GM12878 (cell line): ENCODE measurements around the gene PTPRM. TPM values are rescaled to one million over a fixed set of nuclear protein-coding genes. Genes with fewer than 3 reads are reported as not detected.

ENCODE experiments used
- ATAC-seq: fragments of 200-7000 bp; cut with Tn5 transposase; 3 replicates; pipeline ENCODE4 v1.9.1; 2020; ENCODE audit warnings: mild to moderate bottlenecking, moderate library complexity
- BruUV-seq: library from RNA; stranded (reverse); fragments of 400-500 nt; replicated peaks from 2 replicates; lab custom pipeline; 2021; lab: Mats Ljungman, UMichigan
- CTCF ChIA-PET: fragments of 300-600 bp; sonication (Branson Sonifier 250); formaldehyde crosslinking; extraction: SDS; loops from one replicate; lab custom pipeline; 2021; ENCODE audit warnings: inconsistent platforms; lab: Yijun Ruan, JAX
- POLR2A ChIA-PET: fragments of 350-600 bp; formaldehyde crosslinking; extraction: SDS; loops from one replicate; lab custom pipeline; 2021; ENCODE audit warnings: inconsistent platforms; lab: Charles Lee
- RAD21 ChIA-PET: fragments of 300-600 bp; sonication (Branson Sonifier 250); formaldehyde crosslinking; loops from one replicate; lab custom pipeline; 2023; ENCODE audit warnings: antibody characterized with exemption; ENCODE audit not compliant: unreplicated experiment; lab: Charles Lee
- SMC1A ChIA-PET: fragments of 300-600 bp; sonication (Branson Sonifier 250); formaldehyde crosslinking; loops from one replicate; lab custom pipeline; 2023; ENCODE audit not compliant: unreplicated experiment, uncharacterized antibody; lab: Charles Lee
- DNase-seq: peaks from one replicate; pipeline ENCODE4 v3.0.0-alpha.2; 2011; ENCODE audit warnings: low read depth, low spot score
- FAIRE-seq: peaks from 3 replicates; lab custom pipeline; 2011; peaks lifted over from hg19 to GRCh38; lab: Jason Lieb, UNC
- H2AFZ ChIP-seq: 2 replicates; pipeline ENCODE4 v1.6.0; 2011; ENCODE audit warnings: low read depth, low read length, control low read depth; ENCODE audit not compliant: control insufficient read depth
- H3K27ac ChIP-seq: 2 replicates; pipeline ENCODE4 v1.5.1; 2011; ENCODE audit warnings: control low read depth; ENCODE audit not compliant: control insufficient read depth, insufficient read depth
- H3K27me3 ChIP-seq, 2 experiments: replicated peaks in 1 of 2; 2 replicates each; pipeline versions ENCODE4 v1.6.0 to v1.6.1; 2011; ENCODE audit warnings: low read length in 1 of 2; ENCODE audit not compliant: control insufficient read depth in 2 of 2, insufficient read depth in 2 of 2
- H3K36me3 ChIP-seq, 2 experiments: 2 replicates each; pipeline ENCODE4 v1.5.1; 2011; ENCODE audit warnings: low read length in 1 of 2; ENCODE audit not compliant: control insufficient read depth in 2 of 2, insufficient read depth in 2 of 2
- H3K4me1 ChIP-seq: 2 replicates; pipeline ENCODE4 v1.6.1; 2011; ENCODE audit warnings: mild to moderate bottlenecking, low read length, moderate library complexity, mixed read lengths; ENCODE audit not compliant: control insufficient read depth, insufficient read depth
- H3K4me2 ChIP-seq: 2 replicates; pipeline ENCODE4 v1.6.0; 2011; ENCODE audit warnings: control low read depth; ENCODE audit not compliant: control insufficient read depth, insufficient read depth
- H3K4me3 ChIP-seq: fragments of 200-600 bp; sonication (generic); 2 replicates; pipeline ENCODE4 v1.5.1; 2016
- H3K79me2 ChIP-seq: 2 replicates; pipeline ENCODE4 v1.6.0; 2011; ENCODE audit warnings: low read length; ENCODE audit not compliant: control insufficient read depth, insufficient read depth
- H3K9ac ChIP-seq: 2 replicates; pipeline ENCODE4 v1.8.0; 2011; ENCODE audit warnings: low read length, control low read depth, mixed read lengths; ENCODE audit not compliant: control insufficient read depth, insufficient read depth
- H3K9me3 ChIP-seq: replicated peaks from 3 replicates; pipeline ENCODE4 v1.5.1; 2011; ENCODE audit warnings: mild to moderate bottlenecking, low read length; ENCODE audit not compliant: control insufficient read depth, insufficient read depth
- H4K20me1 ChIP-seq: 2 replicates; pipeline ENCODE4 v1.6.0; 2011; ENCODE audit not compliant: control insufficient read depth, insufficient read depth
- CEBPB ChIP-seq, 2 experiments: fragments of 150-350 bp in 1 of 2; IDR thresholded peaks; 2 replicates each; pipeline ENCODE4 v1.6.1; 2012 to 2014; ENCODE audit warnings: low read depth in 2 of 2, low read length in 2 of 2, borderline replicate concordance in 1 of 2, inconsistent platforms in 1 of 2
- EP300 ChIP-seq, 2 experiments: fragments of 150-350 bp in 1 of 2; IDR thresholded peaks; 2 replicates each; pipeline ENCODE4 v1.6.1; 2011 to 2012; ENCODE audit warnings: low read depth in 2 of 2, low read length in 2 of 2, borderline replicate concordance in 1 of 2, improper control_type of control experiment in 1 of 2, inconsistent platforms in 1 of 2; ENCODE audit not compliant: control insufficient read depth in 1 of 2
- IKZF2 ChIP-seq, 2 experiments: fragments of 450-650 bp; IDR thresholded peaks; 2 replicates each; pipeline ENCODE4 v1.6.1; 2017; ENCODE audit warnings: mild to moderate bottlenecking in 2 of 2, moderate library complexity in 2 of 2
- KLF5 ChIP-seq: fragments of 450-650 bp; IDR thresholded peaks from 2 replicates; pipeline ENCODE4 v1.6.1; 2014; ENCODE audit warnings: mild to moderate bottlenecking; ENCODE audit not compliant: partially characterized antibody
- MTA3 ChIP-seq: IDR thresholded peaks from 2 replicates; pipeline ENCODE4 v1.6.1; 2012; ENCODE audit warnings: low read length, inconsistent platforms, borderline replicate concordance
- MXI1 ChIP-seq: fragments of 150-350 bp; IDR thresholded peaks from 2 replicates; pipeline ENCODE4 v1.6.1; 2011; ENCODE audit warnings: low read depth, mild to moderate bottlenecking, inconsistent platforms, low read length, improper control_type of control experiment
- TCF7 ChIP-seq: IDR thresholded peaks from 2 replicates; pipeline ENCODE4 v1.6.1; 2014; ENCODE audit warnings: antibody characterized with exemption, borderline replicate concordance
- ZSCAN29 ChIP-seq: fragments of 450-650 bp; IDR thresholded peaks from 2 replicates; pipeline ENCODE4 v1.6.1; 2017; ENCODE audit warnings: mild to moderate bottlenecking, moderate library complexity
- WGBS: methylation state at CpG from one replicate; pipeline ENCODE4 v1.1.6; 2016; ENCODE audit warnings: low lambda C conversion rate; ENCODE audit not compliant: insufficient replicate concordance, insufficient coverage; ENCODE audit errors: missing lambda C conversion rate; 5-methylcytosine and 5-hydroxymethylcytosine counted together
- in situ Hi-C: fragments of 300-500 bp; cut with MboI; formaldehyde crosslinking; loops from 9 replicates; pipeline ENCODE4 v1.14.3; 2018; ENCODE audit warnings: mixed read lengths
- intact Hi-C: fragments of 100-400 bp; cut with micrococcal nuclease; formaldehyde crosslinking; loops from one replicate; pipeline ENCODE4 v1.14.2; 2022; ENCODE audit not compliant: unreplicated experiment
- polyA plus RNA-seq, 11 experiments: library from polyadenylated mRNA; depleted of rRNA in 4 of 11; unstranded in 6 of 11; stranded (reverse) in 5 of 11; fragments of >200 nt; fragmentation: Nextera tagmentation in 4 of 11; fragmentation: Illumina TruSeq in 1 of 11; extraction: Ambion mirVana in 4 of 11; extraction: Trizol in 1 of 11; gene quantifications; 1 replicate in 1 of 11; 2 replicates in 10 of 11; pipeline versions ENCODE4 v1.2.1 to v1.2.3, GENCODE V29; 2011 to 2016; ENCODE audit warnings: inconsistent platforms in 2 of 11, missing spikeins in 2 of 11, low read depth in 1 of 11
- total RNA-seq, 4 experiments: library from RNA; depleted of rRNA in 3 of 4; stranded (reverse); fragments of >200 nt in 3 of 4; fragmentation: Illumina TruSeq in 1 of 4; extraction: Trizol in 1 of 4; gene quantifications; 2 replicates each; pipeline versions ENCODE4 v1.2.1 to v1.2.3, GENCODE V29; 2013 to 2021

PTPRM gene
- total and polyA plus RNA-seq, 10 of the 15 experiments (the other 5 are each of a cell fraction or from before 2014, with no cell fraction given), result 0.07 to 22.6 (median 0.60) TPM

GRCh38 chr18:8403713-8404112, 836.6 kb downstream of the PTPRM start:
- no peaks in the 10 kb centered on the region for H4K20me1 ChIP-seq
- no peaks in the 10 kb centered on the region for H3K9me3 ChIP-seq
- no peaks in the 10 kb centered on the region; a peak in 1 of 4 replicates for H3K27me3 ChIP-seq
- RAD21 ChIA-PET, result no interaction called here
- POLR2A ChIA-PET, result no interaction called here
- SMC1A ChIA-PET, result no interaction called here
- H3K4me3 ChIP-seq, result no peak overlapping the region
- H3K36me3 ChIP-seq, result no peaks in the 10 kb centered on the region
- no peaks in the 10 kb centered on the region for H3K79me2 ChIP-seq
- H3K9ac ChIP-seq, result no peak overlapping the region
- no peak overlapping the region for H3K4me2 ChIP-seq
- CTCF ChIA-PET, result no interaction called here
- no peak for TF ChIP-seq IKZF2 (IDR thresholded peaks at IDR 0.05)
- no peak for TF ChIP-seq TCF7
- TF ChIP-seq ZSCAN29, result no peak
- TF ChIP-seq CEBPB (IDR thresholded peaks at IDR 0.05; ENCODE audit: borderline replicate concordance in 1 of 2, low read depth in 2 of 2, low read length in 2 of 2), result no peak
- no peak for TF ChIP-seq KLF5
- TF ChIP-seq MXI1, result no peak
- TF ChIP-seq MTA3, result no peak
- TF ChIP-seq EP300 (IDR thresholded peaks at IDR 0.05; ENCODE audit: borderline replicate concordance in 1 of 2, control insufficient read depth in 1 of 2, low read depth in 2 of 2, low read length in 2 of 2), result no peak
- intact Hi-C loops (no loop called here), in situ Hi-C loops (no loop called here)
- FAIRE-seq (no peak), DNase-seq (no peak), ATAC-seq (no peak)
- WGBS, result 53% methylated on average over 2 of the region's 2 CpGs
- no peak overlapping the region for H3K27ac ChIP-seq
- no peak overlapping the region for H2AFZ ChIP-seq
- H3K4me1 ChIP-seq, result no peaks in the 10 kb centered on the region
- no TSS peak for BruUV-seq
